Activated naive CD8-positive, alpha-beta T cell treated with anti-CD3 and anti-CD28 coated beads for 36 hours (primary cell): ENCODE results near the gene AGPAT3. TPM values are rescaled to one million over a fixed set of nuclear protein-coding genes. Genes with fewer than 3 reads are reported as not detected.

Source experiments
- DNase-seq: peaks from one replicate; pipeline ENCODE4 v3.0.0; 2021
- H3K27ac Mint-ChIP-seq: one replicate; pipeline ENCODE4 v1.8.0; 2022; ENCODE audit warnings: mild to moderate bottlenecking, moderate library complexity, mixed read lengths
- H3K27me3 Mint-ChIP-seq: one replicate; pipeline ENCODE4 v1.8.0; 2022; ENCODE audit warnings: mild to moderate bottlenecking, mixed read lengths
- H3K36me3 Mint-ChIP-seq: one replicate; pipeline ENCODE4 v1.8.0; 2021; ENCODE audit warnings: mild to moderate bottlenecking, mixed read lengths
- H3K4me1 Mint-ChIP-seq: one replicate; pipeline ENCODE4 v1.8.0; 2021; ENCODE audit warnings: mixed read lengths
- H3K4me3 Mint-ChIP-seq: one replicate; pipeline ENCODE4 v1.8.0; 2022; ENCODE audit warnings: mild to moderate bottlenecking, moderate library complexity, mixed read lengths
- H3K9me3 Mint-ChIP-seq: one replicate; pipeline ENCODE4 v1.8.0; 2022; ENCODE audit warnings: mixed read lengths
- total RNA-seq, 2 experiments: library from RNA; stranded (reverse); gene quantifications; one replicate each; pipeline ENCODE4 v1.2.3, GENCODE V29; 2021

Gene AGPAT3
- total RNA-seq, 2 experiments from 2014 or later, result 61.2 to 66.0 TPM

DNA sequence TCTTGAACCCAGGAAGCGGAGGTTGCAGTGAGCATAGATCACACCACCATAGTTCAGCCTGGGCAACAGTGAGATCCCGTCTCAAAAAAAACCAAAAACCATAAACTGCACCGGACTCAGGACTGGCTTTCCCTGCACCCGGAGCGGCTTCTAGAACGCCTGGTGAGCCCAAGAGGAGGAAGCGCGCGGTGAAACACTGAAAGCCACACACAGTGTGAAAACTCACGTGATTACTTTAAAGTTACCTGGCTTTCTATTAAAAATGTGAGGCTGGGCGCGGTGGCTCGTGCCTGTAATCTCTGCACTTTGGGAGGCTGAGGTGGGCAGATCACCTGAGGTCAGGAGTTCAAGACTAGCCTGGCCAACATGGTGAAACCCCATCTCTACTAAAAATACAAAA lies 140.0 kb downstream of the AGPAT3 start:
- H3K4me1 Mint-ChIP-seq, result peaks cover 1% of the 10 kb centered on the region
- no peaks in the 10 kb centered on the region for H3K9me3 Mint-ChIP-seq
- DNase-seq, result no peak
- no peaks in the 10 kb centered on the region for H3K36me3 Mint-ChIP-seq
- H3K27ac Mint-ChIP-seq, result no peak overlapping the region
- H3K4me3 Mint-ChIP-seq, result no peak overlapping the region
- no peaks in the 10 kb centered on the region for H3K27me3 Mint-ChIP-seq

DNA sequence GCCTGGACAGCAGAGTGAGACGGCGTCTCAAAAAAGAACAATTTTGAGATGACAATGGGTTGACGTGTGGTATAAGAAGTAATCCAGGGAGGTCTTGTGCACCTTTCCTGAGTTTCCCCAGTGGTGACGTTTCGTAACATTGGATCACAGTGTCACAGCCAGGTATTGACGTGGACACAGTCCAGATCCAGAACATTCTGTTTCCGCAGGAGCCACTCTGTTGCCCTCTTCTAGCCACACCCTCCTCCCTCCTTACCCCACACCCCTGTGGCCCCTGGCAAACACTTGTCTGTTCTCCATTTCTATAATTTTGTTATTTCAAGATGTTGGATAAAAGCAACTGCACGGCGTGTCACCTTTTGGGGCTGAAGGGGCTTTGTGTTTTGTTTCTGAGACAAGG lies 140.6 kb downstream of the AGPAT3 start:
- Mint-ChIP-seq H3K4me3 (no peak overlapping the region), H3K27me3 (no peaks in the 10 kb centered on the region), H3K27ac (no peak overlapping the region), H3K4me1 (peaks cover 2% of the 10 kb centered on the region), H3K9me3 (no peaks in the 10 kb centered on the region), H3K36me3 (no peaks in the 10 kb centered on the region)
- DNase-seq, result no peak

DNA sequence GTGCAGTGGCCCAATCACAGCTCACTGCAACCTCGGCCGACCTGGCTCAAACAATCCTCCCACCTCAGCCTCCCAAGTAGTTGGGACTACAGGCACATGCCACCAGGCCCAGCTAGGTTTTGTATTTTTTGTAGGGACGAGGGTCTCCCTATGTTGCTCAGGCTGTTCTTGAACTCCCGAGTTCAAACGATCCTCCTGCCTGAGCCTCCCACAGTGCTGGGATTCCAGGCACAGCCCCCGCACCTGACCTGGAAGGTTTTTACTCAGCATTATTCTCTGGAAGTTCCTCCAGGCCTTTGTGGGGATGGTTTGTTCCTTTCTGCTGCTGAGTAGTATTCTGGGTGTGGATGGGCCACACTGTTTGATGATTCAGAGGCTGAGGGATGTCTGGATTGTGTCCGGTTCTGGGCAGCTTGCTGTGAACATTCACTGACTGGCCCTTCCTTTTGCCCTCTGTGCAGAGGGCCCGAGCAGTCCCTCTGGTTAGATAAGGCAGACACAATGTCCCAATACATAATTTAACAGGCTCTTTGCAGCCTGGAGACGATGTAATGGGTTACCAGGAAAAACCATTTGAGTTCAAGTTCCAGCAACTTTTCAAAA lies 141.1 kb downstream of the AGPAT3 start:
- Mint-ChIP-seq H3K4me1 (peaks cover 6% of the 10 kb centered on the region), H3K27ac (no peak overlapping the region), H3K4me3 (no peak overlapping the region), H3K27me3 (no peaks in the 10 kb centered on the region), H3K9me3 (no peaks in the 10 kb centered on the region), H3K36me3 (no peaks in the 10 kb centered on the region)
- DNase-seq, result no peak

DNA sequence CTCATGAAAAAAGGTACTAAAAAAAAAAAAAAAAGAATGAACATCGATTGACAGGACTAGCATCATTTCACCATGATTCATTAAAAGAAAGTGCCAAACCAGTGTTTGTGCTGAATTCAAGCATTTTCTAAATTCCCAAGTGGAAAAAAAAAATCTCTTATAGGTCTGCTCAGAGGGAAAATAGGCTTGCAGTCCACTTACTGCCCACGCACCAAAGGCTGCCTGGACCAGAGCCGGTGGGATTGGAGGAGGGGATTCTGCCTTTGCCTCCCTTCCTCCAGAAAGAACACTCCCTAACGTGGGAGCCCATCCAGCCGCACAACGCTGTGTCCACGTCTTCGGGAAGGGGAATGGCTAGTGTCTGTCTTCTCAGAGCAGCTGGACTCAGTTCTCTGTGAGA lies 141.6 kb downstream of the AGPAT3 start:
- no peaks in the 10 kb centered on the region for H3K36me3 Mint-ChIP-seq
- H3K9me3 Mint-ChIP-seq, result no peaks in the 10 kb centered on the region
- H3K4me3 Mint-ChIP-seq, result no peak overlapping the region
- H3K27ac Mint-ChIP-seq, result no peak overlapping the region
- peaks cover 8% of the 10 kb centered on the region for H3K4me1 Mint-ChIP-seq
- H3K27me3 Mint-ChIP-seq, result no peaks in the 10 kb centered on the region
- no peak for DNase-seq

DNA sequence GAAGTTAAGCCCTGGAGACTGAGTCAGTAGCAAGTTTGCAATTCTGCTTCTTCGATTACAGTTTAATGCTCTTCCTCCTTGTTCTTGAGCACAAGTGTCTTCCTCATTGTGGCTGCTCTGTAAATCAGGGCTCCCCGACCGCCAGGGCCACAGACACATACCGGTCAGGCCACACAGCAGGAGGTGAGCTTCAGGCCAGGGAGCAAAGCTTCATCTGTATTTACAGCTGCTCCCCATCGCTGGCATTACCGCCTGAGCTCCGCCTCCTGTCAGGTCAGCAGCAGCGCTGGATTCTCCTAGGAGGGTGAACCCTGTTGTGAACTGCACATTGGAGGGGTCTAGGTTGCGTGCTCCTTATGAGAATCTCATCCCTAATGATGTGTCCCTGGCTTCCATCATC lies 145.4 kb downstream of the AGPAT3 start:
- Mint-ChIP-seq H3K4me1 (peaks cover 30% of the 10 kb centered on the region), H3K9me3 (no peaks in the 10 kb centered on the region), H3K36me3 (peaks cover 12% of the 10 kb centered on the region), H3K4me3 (no peak overlapping the region), H3K27ac (no peak overlapping the region), H3K27me3 (no peaks in the 10 kb centered on the region)
- DNase-seq, result no peak

DNA sequence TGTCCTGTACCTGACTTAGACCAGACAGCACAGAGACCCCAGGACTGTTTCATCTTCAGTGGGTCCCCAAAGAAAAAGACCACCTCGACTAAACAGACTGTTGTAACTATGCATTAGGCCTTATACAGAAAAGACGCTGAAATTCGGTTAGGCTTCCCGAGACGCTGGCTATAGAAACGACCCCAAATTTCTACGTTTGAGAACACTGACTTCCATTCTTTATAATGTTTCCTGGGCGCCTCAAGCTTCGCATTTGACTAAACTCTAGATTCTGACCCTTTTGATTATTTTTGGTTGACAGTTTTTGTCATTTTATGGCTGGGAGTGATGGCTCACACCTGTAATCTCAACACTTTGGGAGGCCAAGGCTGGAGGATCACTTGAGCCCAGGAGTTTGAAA lies 146.1 kb downstream of the AGPAT3 start:
- Mint-ChIP-seq H3K27ac (peak overlapping the region; percentile 80), H3K4me1 (peaks cover 37% of the 10 kb centered on the region), H3K9me3 (no peaks in the 10 kb centered on the region), H3K4me3 (peak overlapping the region; percentile 82), H3K36me3 (peaks cover 12% of the 10 kb centered on the region), H3K27me3 (no peaks in the 10 kb centered on the region)
- DNase-seq, result no peak

DNA sequence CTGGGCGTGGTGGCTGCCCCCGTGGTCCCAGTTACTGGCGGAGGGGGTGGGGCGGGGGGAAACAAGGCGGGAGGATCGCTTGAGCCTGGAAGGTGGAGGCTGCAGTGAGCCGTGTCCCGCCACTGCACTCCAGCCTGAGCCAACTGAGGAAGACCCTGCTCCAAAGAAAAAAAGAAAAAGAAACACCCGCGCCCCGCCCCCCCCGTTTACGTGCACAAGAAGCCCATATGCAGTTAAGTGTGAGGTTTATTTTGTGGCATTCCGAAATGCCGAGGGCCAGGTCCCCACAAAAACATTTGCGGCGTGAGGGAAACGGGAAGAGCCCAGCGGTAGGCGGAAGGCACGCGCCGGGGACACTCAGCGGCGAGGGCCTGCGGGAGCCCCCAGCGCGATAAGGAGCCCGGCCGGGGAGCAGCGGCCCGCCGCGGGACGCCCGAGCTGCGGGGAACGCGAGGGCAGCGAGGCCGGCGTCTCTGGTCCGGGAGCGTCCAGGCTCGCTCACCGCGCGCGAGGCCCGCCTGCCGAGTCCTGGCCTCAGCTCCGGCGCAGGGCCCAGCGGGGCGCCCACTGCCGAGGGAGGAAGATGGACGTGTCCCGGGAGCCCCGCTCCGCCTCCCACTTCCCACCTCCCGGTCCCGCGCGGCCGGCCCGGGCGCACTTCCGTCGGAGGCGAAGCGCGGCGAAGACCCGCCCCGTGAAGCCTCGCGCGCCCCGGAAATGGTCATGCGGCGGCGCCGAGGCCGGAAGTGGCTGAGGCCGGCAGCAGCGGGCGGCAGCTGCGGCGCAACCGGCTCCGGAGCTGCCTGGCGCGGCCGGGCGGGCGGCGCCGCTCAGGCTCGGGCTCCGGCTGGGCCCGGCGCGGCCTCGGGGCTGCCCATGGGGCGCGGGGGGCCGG lies 146.8 kb downstream of the AGPAT3 start, which contains the start of gene TRAPPC10:
Gene TRAPPC10 (plus strand): TSS at position 731 of the 895 bp plus-strand sequence. CDS start 185 bp downstream, outside the sequence.
- Mint-ChIP-seq H3K27ac (peak within 1 kb of the TSS; percentile 91), H3K27me3 (no peaks in the 10 kb centered on the region), H3K9me3 (no peaks in the 10 kb centered on the region), H3K36me3 (peaks cover 12% of the 10 kb centered on the region), H3K4me3 (peak within 1 kb of the TSS; percentile 96), H3K4me1 (peaks cover 41% of the 10 kb centered on the region)
- peak; percentile 90 for DNase-seq

DNA sequence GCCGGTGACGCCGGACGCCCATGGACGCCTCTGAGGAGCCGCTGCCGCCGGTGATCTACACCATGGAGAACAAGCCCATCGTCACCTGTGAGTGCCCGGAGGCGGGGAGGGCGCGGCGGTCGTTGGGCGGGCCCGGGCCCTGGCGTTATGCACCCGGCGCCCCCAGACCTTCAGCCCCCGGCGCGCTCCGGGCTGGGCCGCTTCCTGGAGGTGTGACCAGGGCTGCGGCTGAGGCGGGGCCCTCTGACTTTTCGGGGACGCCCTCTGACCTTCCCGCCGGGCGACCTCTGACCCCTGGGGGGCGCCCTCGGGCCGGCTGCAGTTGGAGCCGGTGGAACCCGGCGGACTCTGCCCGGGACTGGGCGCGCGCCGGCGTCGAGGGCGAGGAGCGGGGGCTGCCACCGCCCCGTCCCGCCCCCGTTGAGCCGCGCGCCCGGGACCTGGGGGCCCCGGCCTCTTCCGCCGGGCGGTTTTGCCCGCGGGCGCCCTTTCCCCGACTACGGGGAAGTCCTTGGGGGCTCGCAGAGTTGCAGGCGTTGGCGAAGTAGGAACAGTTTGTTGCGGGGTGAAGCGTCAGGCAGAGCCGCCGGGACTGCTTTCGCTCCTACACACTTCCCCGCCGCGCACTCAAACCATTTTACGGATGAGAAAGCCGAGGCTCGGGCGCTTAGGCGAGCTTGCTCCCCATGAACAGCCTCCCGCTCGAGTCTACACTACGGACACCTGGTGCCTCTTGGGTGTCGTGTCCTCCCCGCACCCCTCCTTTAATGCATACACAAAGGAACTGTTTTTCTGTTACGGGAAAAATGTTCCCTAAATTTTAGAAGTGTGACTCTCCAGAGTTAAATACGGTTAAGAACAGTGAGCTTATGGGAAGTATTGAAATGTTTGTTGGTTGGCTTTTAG lies 147.7 kb downstream of the AGPAT3 start:
- H3K36me3 Mint-ChIP-seq, result peaks cover 14% of the 10 kb centered on the region
- peaks cover 48% of the 10 kb centered on the region for H3K4me1 Mint-ChIP-seq
- no peaks in the 10 kb centered on the region for H3K27me3 Mint-ChIP-seq

DNA sequence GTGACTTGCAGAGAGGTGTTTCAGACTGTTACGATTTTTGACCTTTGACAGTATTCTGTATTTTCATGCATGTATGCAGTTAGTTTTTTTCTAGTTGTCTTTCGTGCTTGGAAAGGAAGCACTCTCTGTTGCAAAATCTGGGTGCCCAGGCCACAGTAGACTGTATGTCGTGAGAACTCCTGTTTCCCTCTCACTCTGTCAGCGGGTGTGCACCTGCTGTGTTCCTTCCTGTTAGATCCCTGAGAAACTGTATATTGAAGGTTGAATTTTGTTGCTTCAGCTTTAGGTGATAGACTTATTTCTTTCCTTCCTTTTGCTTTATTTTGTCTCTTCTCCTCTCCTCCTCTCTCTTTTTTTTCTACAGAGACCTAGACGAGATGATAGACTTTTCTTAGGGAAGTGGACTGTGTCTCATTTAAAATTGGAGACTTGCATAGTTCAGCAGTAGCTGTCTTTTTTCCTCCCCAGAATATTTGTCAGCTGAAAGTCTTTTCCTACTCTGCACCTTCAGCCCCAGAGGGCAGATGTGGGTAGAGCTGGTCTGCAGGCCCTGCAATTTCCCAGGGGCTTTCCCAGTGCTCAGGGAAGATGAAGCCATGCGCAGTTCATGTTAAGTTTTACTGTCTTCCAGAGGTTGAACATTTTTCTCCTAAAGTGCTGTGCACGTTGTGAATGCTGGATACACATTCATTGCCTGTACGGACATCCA lies 148.5 kb downstream of the AGPAT3 start:
- H3K9me3 Mint-ChIP-seq, result no peaks in the 10 kb centered on the region
- DNase-seq, result peak; percentile 32
- H3K27ac Mint-ChIP-seq, result peak overlapping the region; percentile 91
- peaks cover 56% of the 10 kb centered on the region for H3K4me1 Mint-ChIP-seq
- H3K4me3 Mint-ChIP-seq, result peak overlapping the region; percentile 96
- peaks cover 18% of the 10 kb centered on the region for H3K36me3 Mint-ChIP-seq
- H3K27me3 Mint-ChIP-seq, result no peaks in the 10 kb centered on the region

More for the DNA sequence above, 147.7 kb downstream of the AGPAT3 start:
- peak overlapping the region; percentile 91 for H3K27ac Mint-ChIP-seq
- H3K4me3 Mint-ChIP-seq, result peak overlapping the region; percentile 96
- peak; percentile 91 for DNase-seq
- H3K9me3 Mint-ChIP-seq, result no peaks in the 10 kb centered on the region

DNA sequence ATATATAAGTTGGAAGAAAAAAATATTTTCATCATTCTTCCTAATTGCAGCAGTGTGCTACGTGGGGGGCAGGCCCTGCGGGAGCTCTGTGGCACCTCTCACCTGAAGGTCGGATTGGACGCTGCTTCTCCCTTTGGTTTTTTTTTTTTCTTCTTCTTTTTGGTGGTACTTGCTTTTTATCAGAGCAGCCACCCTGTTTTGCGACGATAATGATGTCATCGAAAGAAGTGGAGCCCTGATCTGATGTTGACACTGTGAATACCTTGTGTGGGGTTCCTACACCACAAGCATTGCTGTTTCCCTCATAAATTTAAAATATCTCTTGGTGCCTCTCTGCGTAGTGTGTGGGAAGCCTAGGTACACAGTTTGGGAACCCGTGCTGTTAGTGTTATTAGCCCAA lies 152.6 kb downstream of the AGPAT3 start:
- H3K27ac Mint-ChIP-seq, result peak overlapping the region; percentile 39
- H3K4me1 Mint-ChIP-seq, result peaks cover 73% of the 10 kb centered on the region
- H3K36me3 Mint-ChIP-seq, result peaks cover 20% of the 10 kb centered on the region
- no peaks in the 10 kb centered on the region for H3K27me3 Mint-ChIP-seq
- H3K9me3 Mint-ChIP-seq, result no peaks in the 10 kb centered on the region
- DNase-seq, result no peak
- no peak overlapping the region for H3K4me3 Mint-ChIP-seq

DNA sequence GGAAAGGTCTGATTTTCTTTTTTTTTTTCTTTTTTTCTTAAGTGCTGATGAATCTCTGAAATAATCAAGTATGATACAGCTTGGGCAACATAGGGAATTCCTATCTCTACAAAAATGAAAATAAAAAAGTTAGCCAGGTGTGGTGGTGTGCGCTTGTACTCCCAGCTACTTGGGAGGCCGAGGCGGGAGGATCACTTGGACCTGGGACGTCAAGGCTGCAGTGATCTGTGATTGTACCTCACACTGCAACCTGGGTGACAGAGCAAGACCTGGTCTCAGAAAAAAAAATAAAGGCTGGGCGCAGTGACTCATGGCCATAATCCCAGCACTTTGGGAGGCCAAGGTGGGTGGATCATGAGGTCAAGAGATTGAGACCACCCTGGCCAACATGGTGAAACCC lies 153.1 kb downstream of the AGPAT3 start:
- DNase-seq, result no peak
- H3K4me3 Mint-ChIP-seq, result no peak overlapping the region
- H3K27ac Mint-ChIP-seq, result peak overlapping the region; percentile 39

DNA sequence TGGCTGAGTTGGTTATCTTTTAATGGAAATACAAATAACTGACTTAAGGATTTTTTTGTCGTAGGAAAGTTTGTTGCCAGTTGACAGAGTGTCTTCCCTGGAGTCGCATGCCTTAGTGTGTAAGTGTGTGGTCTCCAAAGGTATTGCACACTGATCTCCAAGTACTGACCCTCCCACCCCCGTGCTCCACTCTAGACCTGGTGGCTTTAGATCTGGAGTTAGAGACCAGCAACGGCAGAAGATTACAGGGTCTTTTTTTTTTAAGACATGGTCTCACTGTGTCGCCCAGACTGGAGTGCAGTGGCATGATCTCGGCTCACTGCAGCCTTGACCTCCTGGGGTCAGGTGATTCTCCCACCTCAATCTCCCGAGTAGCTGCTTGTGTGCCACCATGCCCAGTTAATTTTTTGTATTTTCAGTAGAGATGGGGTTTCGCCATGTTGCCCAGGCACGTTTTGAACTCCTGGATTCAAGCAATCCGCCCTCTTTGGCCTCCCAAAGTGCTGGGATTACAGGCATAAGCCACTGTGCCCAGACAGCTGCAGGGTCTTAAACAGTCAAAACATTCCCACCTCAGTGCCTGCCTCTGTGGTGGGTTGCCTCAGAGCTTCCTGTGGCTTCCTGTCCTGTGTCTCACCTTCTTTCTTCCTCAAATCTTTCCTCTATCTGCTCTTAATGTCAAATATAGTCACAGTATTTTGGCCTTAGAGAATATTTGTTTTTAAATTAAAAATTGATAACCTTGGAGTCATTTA lies 154.0 kb downstream of the AGPAT3 start:
- no peak for DNase-seq
- Mint-ChIP-seq H3K4me1 (peaks cover 69% of the 10 kb centered on the region), H3K4me3 (peak overlapping the region; percentile 29)

More for the DNA sequence above, 153.1 kb downstream of the AGPAT3 start:
- H3K27me3 Mint-ChIP-seq, result no peaks in the 10 kb centered on the region
- no peaks in the 10 kb centered on the region for H3K9me3 Mint-ChIP-seq
- H3K36me3 Mint-ChIP-seq, result peaks cover 21% of the 10 kb centered on the region
- H3K4me1 Mint-ChIP-seq, result peaks cover 73% of the 10 kb centered on the region

DNA sequence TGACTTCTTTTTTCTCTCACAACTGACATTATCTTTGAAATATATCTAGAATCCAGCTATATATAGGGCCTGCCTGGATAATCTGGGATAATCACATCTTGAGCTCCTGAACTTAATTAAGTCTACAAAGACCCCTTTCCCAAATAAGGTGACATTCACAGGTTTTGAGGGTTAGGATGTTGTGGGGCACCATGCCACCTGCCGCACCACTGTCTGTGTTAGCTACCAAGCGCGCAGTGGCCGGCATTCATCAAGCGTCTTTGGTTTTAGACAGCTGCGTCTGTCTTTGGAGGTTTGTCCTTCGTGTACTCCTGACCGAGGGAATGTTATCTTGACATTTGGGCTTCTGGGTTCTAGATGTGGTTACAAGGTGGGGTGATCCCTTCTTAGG lies 154.5 kb downstream of the AGPAT3 start:
- Mint-ChIP-seq H3K27me3 (no peaks in the 10 kb centered on the region), H3K27ac (peak overlapping the region; percentile 25), H3K36me3 (peaks cover 14% of the 10 kb centered on the region), H3K4me3 (peak overlapping the region; percentile 29), H3K9me3 (no peaks in the 10 kb centered on the region), H3K4me1 (peaks cover 69% of the 10 kb centered on the region)
- no peak for DNase-seq

More for the DNA sequence above, 154.0 kb downstream of the AGPAT3 start:
- H3K27me3 Mint-ChIP-seq, result no peaks in the 10 kb centered on the region
- H3K9me3 Mint-ChIP-seq, result no peaks in the 10 kb centered on the region
- peaks cover 19% of the 10 kb centered on the region for H3K36me3 Mint-ChIP-seq
- peak overlapping the region; percentile 80 for H3K27ac Mint-ChIP-seq

DNA sequence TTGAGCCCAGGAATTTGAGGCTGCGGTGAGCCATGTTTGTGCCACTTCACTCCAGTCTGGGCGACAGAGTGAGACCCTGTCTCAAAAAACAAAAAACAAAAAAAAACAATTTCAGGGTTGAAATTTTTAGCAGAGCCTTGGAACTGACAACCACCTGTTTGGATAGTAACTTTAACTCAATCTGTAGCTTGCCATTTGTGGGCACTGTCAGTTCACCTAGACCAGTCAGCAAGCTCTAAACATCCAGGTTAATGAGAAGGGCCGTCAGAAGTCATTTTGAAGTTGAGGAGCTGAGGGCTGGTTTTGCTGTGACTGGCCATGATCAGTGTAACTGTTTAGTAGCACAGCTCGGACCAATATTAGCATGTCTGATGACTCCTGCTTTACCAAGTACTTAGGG lies 155.5 kb downstream of the AGPAT3 start:
- Mint-ChIP-seq H3K9me3 (no peaks in the 10 kb centered on the region), H3K27ac (peak overlapping the region; percentile 38)

More for the DNA sequence above, 155.5 kb downstream of the AGPAT3 start:
- Mint-ChIP-seq H3K4me1 (peaks cover 71% of the 10 kb centered on the region), H3K4me3 (no peak overlapping the region), H3K36me3 (peaks cover 14% of the 10 kb centered on the region), H3K27me3 (no peaks in the 10 kb centered on the region)
- no peak for DNase-seq
